AML-193 (cell line): ENCODE data around the gene CEND1.

ENCODE experiments used
- DNase-seq, 2 experiments: peaks; one replicate each; lab custom pipeline; 2025; lab: John Stamatoyannopoulos, UW

Gene CEND1

DNA sequence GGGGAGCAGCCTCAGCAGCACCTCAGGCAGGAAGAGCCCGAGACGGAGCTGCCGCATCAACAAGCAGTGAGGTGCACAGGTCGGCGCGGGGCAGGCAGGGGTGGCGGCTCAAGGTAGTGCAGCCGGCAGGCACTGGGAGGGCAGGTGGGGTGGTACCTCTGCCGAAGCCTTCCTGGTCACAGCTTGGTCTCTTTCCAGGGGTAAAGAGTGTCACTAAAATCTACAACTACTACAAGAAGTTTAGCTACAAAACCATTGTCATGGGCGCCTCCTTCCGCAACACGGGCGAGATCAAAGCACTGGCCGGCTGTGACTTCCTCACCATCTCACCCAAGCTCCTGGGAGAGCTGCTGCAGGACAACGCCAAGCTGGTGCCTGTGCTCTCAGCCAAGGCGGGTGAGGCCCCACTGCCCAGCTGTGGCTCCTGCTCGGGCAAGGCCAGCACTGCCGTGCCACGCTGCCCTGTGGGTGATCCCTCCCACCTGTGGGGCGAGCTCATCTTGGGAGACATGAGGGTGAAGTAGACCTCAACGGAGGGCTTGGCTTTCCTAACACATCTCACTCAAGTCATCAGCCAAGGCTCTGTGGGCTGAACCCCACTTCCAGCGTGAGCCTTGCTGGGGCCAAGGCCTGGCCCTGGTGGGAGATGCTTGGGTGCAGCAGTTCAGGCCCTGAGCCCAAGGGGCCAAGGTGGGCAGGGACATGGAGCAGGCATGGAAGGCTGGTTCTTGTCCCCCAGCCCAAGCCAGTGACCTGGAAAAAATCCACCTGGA, 26.2 kb downstream of the CEND1 start:
- no peak for DNase-seq

DNA sequence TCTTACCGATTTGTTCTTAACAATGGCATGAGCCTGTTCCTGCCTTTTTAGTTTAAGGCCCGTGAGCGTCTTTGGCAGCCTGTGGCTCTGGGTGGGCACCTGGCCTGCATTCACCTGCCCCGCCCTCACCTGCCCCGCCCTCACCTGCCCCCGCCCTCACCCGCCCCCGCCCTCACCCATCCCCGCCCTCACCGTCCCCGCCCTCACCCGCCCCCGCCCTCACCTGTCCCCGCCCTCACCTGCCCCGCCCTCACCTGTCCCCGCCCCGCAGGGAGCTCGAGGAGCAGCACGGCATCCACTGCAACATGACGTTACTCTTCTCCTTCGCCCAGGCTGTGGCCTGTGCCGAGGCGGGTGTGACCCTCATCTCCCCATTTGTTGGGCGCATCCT, 26.8 kb downstream of the CEND1 start:
- DNase-seq = no peak

DNA sequence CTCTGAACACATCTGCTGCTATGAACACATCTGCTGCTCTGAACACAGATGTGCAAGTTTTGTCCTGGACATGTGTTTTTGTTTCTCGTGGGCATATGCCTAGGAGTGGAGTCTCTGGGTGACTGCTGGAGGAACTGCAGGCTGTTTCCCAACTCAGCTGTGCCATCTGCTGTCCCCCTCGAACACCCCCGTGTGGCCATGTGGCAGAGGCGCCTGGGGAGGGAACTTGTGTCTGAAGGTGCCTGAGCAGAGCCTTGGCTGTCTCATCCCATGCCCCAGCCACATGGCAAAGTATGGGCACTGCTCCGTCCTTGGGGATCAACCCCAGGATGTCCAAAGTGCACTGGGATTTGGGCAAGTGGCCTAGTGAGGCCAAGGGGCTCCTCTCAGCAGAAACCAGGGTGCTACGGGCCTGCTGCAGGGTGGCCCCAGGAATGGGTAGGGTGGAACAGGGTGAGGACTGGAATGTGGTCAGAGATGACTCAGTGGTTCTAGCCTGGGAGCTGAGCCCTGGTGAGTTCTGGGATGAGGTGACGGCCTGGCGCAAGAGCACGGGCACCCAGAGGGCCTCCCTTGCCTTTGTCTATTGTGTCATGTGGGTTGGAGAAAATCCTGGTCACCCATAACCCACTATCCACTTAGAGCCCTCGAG, 27.3 kb downstream of the CEND1 start:
- peak; percentile 60 to 67 for DNase-seq

DNA sequence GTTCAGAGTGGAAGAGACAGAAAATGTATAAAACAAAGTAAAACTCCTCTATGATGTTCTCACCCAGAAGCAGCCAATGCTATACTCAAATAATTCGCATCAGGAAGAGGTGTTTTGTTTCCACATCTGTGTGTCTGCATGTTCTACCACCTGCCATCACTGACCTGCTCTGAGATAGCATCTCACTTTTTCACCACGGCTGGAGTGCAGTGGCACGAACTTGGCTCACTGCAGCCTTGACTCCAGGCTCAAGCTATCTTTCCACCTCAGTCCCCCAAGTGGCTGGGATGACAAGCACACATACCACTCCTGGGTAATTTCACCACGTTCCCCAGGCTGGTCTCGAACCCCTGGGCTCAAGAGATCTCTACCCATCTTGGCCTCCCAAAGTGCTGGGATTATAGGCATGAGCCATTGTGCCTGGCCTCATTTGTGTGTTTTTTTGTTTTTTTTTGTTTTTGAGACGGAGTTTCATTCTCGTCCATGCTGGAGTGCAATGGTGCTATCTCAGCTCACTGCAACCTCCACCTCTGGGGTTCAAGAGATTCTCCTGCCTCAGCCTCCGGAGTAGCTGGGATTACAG, 28.3 kb downstream of the CEND1 start:
- DNase-seq = no peak

DNA sequence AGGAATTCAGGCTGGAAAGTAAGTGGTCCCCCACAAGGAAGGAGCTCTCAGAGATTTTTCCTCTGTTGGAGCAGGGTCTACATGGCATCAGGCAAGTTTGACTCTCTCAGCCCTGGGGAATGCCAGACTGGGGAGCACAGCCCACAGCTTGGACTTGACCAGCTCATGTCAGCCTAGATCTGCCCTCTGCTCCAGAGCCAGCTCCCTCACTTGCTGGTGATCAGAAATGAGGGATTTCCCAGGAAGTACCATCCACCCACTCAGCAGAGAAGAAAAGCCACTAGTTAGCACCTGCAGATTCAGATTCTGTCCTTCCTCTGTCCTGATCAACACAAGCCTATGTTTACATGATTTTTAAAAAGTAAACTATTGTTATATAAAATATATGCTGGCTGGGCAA, 29.7 kb downstream of the CEND1 start:
- DNase-seq = no peak

DNA sequence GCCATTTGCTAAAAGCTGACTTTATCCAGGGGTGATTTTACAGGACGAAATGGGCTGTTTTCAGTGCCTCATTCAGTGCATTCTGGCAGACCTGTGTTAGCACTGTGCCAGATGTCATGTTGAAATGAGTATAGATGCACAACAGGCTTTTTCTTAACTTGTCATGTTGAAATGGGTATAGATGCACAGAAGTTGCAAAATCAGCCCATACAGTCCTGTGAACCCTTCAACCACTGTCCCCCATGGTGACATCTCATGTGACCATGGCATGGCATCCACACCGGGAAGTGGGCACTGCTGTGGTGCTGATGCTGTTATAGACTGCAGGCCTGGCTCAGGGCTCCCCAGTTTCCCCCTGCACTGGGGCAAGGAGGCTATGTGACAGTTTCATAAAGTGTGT, 40.2 kb downstream of the CEND1 start:
- peak; percentile 88 to 92 for DNase-seq

DNA sequence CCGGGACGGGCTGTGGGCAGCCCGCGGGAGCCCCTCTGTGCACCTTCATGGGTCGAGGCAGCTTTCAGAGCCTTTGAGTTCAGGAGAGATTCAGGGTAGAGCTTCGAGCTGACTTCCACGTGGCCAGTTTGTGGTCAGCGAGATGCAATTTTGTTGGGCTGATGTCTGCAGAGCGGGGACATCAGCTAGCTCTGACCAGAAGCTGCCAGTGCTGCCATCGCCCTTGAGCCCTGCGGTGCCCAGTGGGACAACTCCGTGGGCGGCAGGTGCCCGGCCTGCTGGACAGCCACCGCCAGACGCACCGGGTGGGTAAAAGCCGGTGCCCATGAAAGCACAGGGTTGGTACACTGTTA, 41.9 kb downstream of the CEND1 start:
- DNase-seq = no peak

DNA sequence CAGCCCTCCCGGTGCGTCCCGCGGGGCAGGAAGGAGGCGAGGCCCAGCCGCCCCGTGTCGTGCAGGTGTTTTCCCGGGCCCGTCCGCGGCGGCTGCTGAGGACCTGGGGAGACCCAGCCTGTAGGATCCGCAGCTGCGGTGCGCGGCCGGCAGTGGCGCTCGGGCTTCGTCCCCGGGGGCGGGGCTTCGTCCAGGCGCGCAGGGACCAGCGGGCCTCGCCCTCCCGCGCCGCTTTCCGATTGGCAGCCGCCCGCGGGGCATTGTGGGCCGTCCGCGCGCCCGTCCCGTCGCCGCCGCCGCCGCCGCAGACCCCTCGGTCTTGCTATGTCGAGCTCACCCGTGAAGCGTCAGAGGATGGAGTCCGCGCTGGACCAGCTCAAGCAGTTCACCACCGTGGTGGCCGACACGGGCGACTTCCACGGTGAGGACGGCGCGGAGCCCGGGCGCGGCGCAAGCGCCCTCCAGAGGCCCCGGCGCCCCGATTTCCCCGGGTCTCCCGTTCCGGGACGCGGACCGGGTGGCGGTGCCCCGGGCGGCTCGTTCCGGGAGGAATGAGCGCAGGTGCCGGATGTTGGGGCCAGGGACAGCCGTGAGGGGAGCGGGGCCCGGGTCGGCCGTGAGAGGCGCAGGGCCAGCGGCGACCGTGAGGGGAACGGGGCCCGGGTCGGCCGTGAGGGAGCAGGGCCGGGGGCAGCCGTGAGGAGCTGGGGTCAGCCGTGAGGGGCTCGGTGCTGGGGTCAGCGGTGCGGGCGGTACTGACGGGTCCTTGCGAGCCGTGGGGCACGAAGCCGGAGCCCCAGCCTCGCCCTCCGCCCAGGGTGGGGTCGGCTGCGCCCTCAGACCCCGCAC, 42.5 kb downstream of the CEND1 start, which contains the start of gene TALDO1:
TSS of gene TALDO1 (plus strand) at position 307 of the 849 bp plus-strand sequence. CDS start at position 325, 18 bp downstream.
- DNase-seq = peak; percentile 81 to 83

DNA sequence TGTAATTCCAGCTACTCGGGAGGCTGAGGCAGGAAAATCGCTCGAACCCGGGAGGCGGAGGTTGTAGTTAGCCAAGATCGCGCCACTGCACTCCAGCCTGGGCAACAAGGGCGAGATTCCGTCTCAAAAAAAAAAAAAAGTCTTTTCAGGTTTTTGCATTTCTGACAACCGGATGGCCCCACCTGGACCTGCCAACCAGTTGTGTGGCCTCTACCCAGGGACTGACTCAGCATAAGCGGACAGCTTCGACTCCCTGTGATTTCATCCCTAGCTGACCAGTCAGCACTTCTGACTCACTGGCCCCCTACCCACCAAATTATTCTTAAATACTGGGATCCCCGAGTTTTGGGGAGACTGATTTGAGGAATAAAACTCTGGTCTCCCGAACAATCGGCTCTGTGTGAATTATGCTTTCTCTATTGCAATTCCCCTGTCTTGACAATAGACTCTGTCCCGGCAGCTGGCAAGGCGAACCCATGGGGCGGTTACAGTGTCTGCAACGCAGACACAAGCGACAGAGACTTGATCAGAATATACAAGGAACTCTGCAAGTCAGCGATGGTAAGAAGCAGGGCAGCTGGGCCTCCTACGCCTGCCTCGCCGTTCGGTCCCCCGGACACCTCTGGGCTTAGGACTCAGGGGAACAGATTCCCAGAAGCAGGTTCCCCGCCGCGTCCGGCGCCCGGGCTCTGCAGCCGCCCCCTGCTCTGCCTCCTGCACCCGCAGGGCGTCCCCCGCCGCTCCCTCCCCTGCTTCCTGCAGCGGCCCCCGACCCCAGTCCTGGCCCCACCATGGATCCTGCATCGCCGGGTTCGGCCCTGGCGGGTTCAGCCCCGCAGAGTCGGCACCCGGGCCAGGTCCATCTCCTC, 43.4 kb downstream of the CEND1 start:
- no peak for DNase-seq

DNA sequence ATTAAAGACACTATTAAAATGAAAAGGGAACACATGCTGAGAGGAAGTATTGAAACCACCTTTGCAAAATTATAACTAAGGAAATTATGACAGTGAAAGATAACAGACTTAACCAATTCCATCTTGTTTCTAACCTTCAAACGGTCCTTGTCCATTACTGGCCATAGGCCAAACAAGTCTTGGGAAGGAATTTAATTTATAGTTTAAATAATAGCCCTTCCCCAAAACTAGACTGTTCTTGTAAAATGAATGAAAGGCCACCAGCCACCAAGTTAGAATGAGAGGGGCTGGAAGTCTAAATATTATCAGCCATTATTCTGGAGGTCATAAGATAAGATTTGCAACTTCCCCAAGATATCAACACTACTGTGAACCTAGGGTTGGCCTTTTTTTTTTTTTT, 44.5 kb downstream of the CEND1 start:
- no peak for DNase-seq

DNA sequence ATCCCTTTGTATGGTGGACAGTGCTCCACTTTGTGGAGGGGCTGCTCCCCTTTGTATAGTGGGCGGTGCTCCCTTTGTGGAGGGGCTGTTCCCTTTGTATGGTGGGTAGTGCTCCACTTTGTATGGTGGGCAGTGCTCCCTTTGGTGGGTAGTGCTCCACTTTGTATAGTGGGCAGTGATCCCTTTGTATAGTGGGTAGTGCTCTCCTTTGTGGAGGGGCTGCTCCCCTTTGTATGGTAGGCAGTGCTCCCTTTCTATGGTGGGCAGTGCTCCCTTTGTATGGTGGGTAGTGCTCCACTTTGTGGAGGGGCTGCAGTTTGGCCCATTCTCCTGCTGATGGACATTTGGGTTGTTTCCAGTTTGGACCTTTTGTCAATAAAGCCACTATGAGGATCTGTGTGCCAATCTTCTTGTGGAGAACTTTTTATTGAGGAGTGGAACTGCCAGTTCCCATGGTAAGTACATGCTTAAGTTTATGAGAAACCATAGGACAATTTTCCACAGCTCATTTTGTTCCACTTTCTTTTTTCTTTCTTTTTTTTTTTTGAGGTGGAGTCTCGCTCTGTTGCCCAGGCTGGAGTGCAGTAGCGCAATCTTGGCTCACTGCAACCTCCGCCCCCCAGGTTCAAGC, 47.2 kb downstream of the CEND1 start:
- DNase-seq = no peak

DNA sequence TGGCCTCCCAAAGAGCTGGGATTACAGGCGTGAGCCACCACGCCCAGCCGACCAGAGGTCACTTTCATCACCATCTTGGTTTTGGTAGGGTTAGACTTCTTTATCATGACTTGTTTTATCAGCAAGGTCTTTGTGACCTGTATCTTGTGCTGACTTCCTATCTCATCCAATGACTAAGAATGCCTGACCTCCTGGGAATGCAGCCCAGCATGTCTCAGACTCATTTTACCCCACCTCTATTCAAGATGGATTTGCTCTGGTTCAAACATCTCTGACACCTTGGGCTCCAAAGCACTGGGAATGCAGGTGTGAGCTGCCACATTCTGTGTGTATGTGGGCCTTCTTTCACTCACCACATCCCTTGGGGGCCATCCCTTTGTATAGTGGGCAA, 47.7 kb downstream of the CEND1 start:
- DNase-seq = no peak

DNA sequence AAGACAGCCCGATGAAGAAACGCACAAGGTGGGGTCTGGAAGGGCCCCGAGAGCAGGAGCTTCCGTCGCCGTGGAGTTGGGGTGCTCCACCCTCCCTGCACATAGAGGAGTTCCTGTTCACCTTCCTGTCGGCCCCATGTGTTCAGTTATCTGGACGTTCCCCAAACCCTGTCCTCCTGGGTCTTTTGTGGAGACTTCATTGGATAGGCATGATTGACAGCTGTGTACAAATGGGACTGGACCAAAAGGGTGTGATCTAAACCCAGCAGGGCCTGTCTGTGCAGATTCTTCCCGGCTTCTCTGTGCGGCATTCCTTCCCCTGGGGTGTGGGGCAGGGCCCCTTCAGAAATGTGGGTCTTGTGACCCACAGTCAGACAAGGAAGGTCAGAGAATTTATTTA, 52.0 kb downstream of the CEND1 start:
- peak in 1 of 2 experiments; percentile 16 for DNase-seq

DNA sequence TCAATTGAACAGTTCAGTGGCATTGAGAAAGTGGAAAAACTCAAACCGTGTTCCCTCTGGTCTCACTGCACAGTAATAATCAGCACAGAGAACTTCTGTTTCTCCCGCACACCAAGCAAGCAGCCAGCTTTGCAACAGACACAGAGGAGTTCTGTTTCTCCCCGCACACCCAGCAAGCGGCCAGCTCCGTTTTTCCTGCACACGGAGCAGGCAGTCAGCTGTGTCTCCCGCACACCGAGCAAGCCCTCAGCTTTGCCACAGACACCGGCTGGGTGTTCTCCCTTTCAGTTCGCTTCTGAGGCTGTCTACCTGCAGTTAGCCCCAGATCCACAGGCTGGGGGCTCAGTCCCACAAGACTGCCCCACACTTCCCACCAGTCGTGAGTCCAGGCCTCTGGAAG, 52.5 kb downstream of the CEND1 start:
- no peak for DNase-seq
